Suprapubic skin (tissue), 4 donors: ENCODE results near the gene PLEKHF1. TPM values are rescaled to one million over a fixed set of nuclear protein-coding genes. Genes with fewer than 3 reads are reported as not detected.

Source experiments
- DNase-seq, 2 donors: peaks; one replicate each; pipeline ENCODE4 v3.0.0-alpha.2; 2019; ENCODE audit warnings: low spot score in 2 of 2
- H3K27ac ChIP-seq: fragments of 200-600 bp; sonication (generic); one replicate; pipeline ENCODE4 v1.5.1; 2019
- H3K27me3 ChIP-seq: fragments of 200-600 bp; sonication (generic); one replicate; pipeline ENCODE4 v1.5.1; 2019
- H3K36me3 ChIP-seq: fragments of 200-600 bp; sonication (generic); one replicate; pipeline ENCODE4 v1.5.1; 2019
- H3K4me1 ChIP-seq: fragments of 200-600 bp; sonication (generic); one replicate; pipeline ENCODE4 v1.5.1; 2019
- H3K4me3 ChIP-seq: fragments of 200-600 bp; sonication (generic); one replicate; pipeline ENCODE4 v1.5.1; 2019; ENCODE audit warnings: mild to moderate bottlenecking
- H3K9me3 ChIP-seq: fragments of 200-600 bp; sonication (generic); one replicate; pipeline ENCODE4 v1.5.1; 2019
- EP300 ChIP-seq: sonication (generic); formaldehyde crosslinking; IDR thresholded peaks from one replicate; pipeline ENCODE4 v1.6.1; 2017; ENCODE audit warnings: antibody characterized with exemption
- POLR2A ChIP-seq, 2 donors: fragments of 450-650 bp; IDR thresholded peaks; one replicate each; pipeline ENCODE4 v1.6.1; 2017; ENCODE audit warnings: antibody characterized with exemption in 2 of 2, mild to moderate bottlenecking in 2 of 2, moderate library complexity in 2 of 2
- POLR2AphosphoS5 ChIP-seq, 3 donors: sonication (generic); formaldehyde crosslinking; IDR thresholded peaks; one replicate each; pipeline ENCODE4 v1.6.1; 2017; ENCODE audit warnings: antibody characterized with exemption in 3 of 3
- WGBS: methylation state at CpG from one replicate; pipeline ENCODE4 v1.1.5; 2018; 5-methylcytosine and 5-hydroxymethylcytosine counted together
- total RNA-seq, 4 donors: library from RNA; depleted of rRNA; stranded (reverse); fragments of >200 nt; gene quantifications; one replicate each; pipeline ENCODE4 v1.1.0, GENCODE V29; 2016
- TF ChIP-seq, protein P1 (sequence below), 2 donors: fragments of 200-600 bp in 1 of 2; fragments of 450-650 bp in 1 of 2; sonication (generic) in 1 of 2; IDR thresholded peaks; one replicate each; pipeline ENCODE4 v1.5.1; 2016 to 2019; ENCODE audit warnings: antibody characterized with exemption in 2 of 2, mild to moderate bottlenecking in 1 of 2, moderate library complexity in 1 of 2

Gene PLEKHF1
- total RNA-seq, 4 donors from 2014 or later = 4.5 to 18.8 (median 9.7) TPM

DNA sequence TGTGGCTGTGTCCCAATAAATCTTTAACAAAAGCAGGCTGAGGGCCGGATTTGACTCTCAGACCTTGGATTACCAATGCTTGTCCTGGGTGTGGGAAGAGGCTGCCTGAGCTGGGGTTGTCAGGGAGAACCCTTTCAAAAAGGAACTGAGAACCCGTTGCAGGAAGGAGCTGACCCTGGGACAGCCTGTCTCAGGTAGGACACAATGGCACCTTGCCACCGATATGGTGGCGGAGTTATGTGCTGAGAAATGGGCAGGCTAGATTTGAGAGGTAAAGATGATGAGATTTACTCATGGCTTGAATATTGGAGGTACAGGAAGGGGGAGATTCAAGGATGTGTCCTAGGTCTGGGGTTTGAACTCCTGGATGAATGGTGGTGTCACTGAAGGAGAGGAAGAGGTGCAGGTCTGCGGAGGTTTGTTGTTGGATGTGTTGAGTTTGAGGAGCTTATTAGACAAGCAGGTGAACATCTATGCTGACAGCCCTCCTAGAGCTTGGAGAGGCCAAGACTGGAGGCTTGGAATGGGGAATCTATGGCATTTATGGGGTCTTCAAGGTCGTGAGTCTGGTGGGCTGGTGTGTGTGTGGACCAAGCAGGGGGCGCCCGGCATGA is 7.2 kb downstream of the PLEKHF1 start:
- no peak for DNase-seq

DNA sequence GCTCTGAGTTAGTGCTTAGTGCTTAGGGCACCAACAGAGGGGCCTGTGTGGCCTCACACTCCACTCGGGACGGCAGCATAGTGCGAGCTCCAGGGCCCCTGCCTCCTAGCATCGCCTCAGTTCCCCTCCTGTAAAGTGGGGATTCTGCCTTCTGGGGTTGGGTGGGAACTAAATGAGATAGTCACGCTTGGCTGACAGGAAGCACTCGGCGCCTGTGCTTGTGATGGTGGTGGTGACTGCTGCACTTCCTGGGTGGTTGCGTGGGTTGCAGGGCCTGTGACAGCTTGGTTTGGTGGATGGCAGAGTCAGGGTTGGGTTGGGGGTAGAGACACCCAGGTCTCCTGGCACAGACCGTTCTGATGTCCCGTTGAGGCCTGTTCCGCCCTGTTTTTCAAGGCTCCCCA is 7.7 kb downstream of the PLEKHF1 start:
- WGBS = 81% methylated on average over 7 of the region's 11 CpGs
- Histone ChIP-seq H3K9me3 (no peaks in the 10 kb centered on the region), H3K4me3 (no peak overlapping the region), H3K27ac (peak overlapping the region; percentile 3), H3K36me3 (peaks cover 24% of the 10 kb centered on the region), H3K27me3 (no peaks in the 10 kb centered on the region), H3K4me1 (peaks cover 74% of the 10 kb centered on the region)
- TF ChIP-seq EP300 = no peak
- no peak for TF ChIP-seq POLR2AphosphoS5 (IDR thresholded peaks at IDR 0.05)
- no peak for TF ChIP-seq POLR2A (IDR thresholded peaks at IDR 0.05)
- TF ChIP-seq, protein P1, sequence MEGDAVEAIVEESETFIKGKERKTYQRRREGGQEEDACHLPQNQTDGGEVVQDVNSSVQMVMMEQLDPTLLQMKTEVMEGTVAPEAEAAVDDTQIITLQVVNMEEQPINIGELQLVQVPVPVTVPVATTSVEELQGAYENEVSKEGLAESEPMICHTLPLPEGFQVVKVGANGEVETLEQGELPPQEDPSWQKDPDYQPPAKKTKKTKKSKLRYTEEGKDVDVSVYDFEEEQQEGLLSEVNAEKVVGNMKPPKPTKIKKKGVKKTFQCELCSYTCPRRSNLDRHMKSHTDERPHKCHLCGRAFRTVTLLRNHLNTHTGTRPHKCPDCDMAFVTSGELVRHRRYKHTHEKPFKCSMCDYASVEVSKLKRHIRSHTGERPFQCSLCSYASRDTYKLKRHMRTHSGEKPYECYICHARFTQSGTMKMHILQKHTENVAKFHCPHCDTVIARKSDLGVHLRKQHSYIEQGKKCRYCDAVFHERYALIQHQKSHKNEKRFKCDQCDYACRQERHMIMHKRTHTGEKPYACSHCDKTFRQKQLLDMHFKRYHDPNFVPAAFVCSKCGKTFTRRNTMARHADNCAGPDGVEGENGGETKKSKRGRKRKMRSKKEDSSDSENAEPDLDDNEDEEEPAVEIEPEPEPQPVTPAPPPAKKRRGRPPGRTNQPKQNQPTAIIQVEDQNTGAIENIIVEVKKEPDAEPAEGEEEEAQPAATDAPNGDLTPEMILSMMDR (IDR thresholded peaks at IDR 0.05) = no peak
- no peak for DNase-seq

More for the DNA sequence above, 7.2 kb downstream of the PLEKHF1 start:
- no peaks in the 10 kb centered on the region for H3K9me3 ChIP-seq
- peaks cover 74% of the 10 kb centered on the region for H3K4me1 ChIP-seq
- no peak overlapping the region for H3K4me3 ChIP-seq
- H3K27me3 ChIP-seq = no peaks in the 10 kb centered on the region
- 89% methylated on average over 8 of the region's 8 CpGs for WGBS
- no peak for TF ChIP-seq POLR2A (IDR thresholded peaks at IDR 0.05)
- no peak for TF ChIP-seq POLR2AphosphoS5 (IDR thresholded peaks at IDR 0.05)
- TF ChIP-seq, protein P1 (IDR thresholded peaks at IDR 0.05) = no peak
- TF ChIP-seq EP300 = no peak
- H3K36me3 ChIP-seq = peaks cover 24% of the 10 kb centered on the region
- H3K27ac ChIP-seq = peak overlapping the region; percentile 3

DNA sequence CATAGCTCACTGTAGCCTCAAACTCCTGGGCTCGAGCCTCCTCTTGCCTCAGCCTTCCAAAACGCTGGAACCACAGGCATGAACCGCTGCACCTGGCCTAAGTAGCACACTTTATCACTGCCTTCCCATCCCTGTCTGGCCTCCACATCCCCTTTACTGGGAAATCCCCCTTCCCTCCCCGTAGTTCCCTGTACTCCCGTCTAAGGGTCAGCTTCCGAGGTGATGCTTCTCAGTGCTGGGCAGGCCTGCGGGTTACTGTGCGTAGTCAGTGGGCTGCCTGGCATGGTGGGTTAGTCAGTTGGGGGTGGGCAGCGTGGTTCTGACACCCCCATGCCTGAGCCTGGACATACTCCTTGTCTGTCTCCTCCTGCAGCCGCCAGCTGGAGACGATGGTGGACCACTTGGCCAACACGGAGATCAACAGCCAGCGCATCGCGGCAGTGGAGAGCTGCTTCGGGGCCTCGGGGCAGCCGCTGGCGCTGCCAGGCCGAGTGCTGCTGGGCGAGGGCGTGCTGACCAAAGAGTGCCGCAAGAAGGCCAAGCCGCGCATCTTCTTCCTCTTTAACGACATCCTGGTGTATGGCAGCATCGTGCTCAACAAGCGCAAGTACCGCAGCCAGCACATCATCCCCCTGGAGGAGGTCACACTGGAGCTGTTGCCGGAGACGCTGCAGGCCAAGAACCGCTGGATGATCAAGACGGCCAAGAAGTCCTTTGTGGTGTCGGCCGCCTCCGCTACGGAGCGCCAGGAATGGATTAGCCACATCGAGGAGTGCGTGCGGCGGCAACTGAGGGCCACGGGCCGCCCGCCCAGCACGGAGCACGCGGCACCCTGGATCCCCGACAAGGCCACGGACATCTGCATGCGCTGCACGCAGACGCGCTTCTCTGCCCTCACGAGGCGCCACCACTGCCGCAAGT is 8.4 kb downstream of the PLEKHF1 start:
- Histone ChIP-seq H3K4me1 (peaks cover 74% of the 10 kb centered on the region), H3K27me3 (no peaks in the 10 kb centered on the region), H3K4me3 (no peak overlapping the region), H3K36me3 (peaks cover 24% of the 10 kb centered on the region), H3K9me3 (no peaks in the 10 kb centered on the region), H3K27ac (no peak overlapping the region)
- DNase-seq = no peak
- no peak for TF ChIP-seq POLR2AphosphoS5 (IDR thresholded peaks at IDR 0.05)
- no peak for TF ChIP-seq POLR2A (IDR thresholded peaks at IDR 0.05)
- 89% methylated on average over 39 of the region's 57 CpGs for WGBS

DNA sequence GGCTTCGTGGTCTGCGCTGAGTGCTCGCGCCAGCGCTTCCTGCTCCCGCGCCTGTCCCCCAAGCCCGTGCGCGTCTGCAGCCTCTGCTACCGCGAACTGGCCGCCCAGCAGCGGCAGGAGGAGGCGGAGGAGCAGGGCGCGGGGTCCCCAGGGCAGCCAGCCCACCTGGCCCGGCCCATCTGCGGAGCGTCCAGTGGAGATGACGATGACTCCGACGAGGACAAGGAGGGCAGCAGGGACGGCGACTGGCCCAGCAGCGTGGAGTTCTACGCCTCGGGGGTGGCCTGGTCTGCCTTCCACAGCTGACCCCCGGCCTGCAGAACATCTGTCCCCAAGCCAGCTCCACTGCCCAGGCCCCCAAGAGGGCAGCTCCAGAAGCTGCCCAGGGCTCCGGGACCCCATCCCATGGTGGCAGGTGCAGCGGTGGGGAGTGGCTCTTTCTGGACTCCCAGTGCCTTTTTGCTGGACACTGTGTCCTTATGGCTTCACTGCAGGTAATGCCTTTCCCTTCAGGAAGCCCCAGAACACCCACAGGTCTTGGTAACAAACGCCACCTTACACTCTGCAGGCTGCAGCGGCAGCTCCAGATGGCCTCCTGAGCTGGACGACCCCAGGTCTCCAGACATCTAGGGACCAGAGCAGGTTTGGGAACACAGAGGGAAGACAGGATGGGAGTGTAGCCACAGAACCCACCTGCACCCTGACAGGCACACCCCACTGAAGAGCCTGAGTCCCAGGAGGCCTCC is 9.3 kb downstream of the PLEKHF1 start:
- Histone ChIP-seq H3K27ac (no peak overlapping the region), H3K9me3 (no peaks in the 10 kb centered on the region), H3K4me1 (peaks cover 73% of the 10 kb centered on the region), H3K27me3 (no peaks in the 10 kb centered on the region), H3K36me3 (peaks cover 24% of the 10 kb centered on the region), H3K4me3 (no peak overlapping the region)
- peak in 1 of 2 donors; percentile 52 for DNase-seq
- TF ChIP-seq EP300 (no peak), POLR2AphosphoS5 (IDR thresholded peaks at IDR 0.05) (no peak), POLR2A (IDR thresholded peaks at IDR 0.05) (no peak)
- TF ChIP-seq, protein P1 (IDR thresholded peaks at IDR 0.05) = no peak
- WGBS = 97% methylated on average over 22 of the region's 34 CpGs

DNA sequence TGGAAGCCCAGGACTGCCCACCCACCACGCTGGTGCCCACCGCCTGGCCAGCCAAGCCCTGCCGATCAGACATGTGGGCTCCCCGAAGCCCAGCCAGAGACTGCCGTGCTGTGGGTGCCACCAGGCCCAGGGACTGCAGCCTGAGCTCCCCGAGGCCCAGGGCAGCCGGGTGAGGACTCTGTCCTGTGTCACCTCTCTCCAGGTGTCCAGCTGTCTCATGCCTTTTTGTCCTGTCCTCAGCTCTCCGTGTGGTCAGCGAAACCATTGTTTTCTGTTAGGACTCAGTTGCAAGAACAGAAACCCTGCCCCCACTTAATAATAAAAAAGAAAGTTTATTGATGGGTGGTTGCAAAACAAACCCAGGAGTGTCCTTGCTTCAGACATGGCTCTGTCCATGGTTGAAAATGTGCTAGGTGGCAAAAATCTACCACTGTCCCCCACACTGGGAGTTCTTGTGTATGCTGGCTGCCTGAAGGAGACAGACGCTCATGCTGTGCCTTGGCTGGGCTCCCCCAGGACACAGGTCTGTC is 9.9 kb downstream of the PLEKHF1 start:
- Histone ChIP-seq H3K36me3 (peaks cover 24% of the 10 kb centered on the region), H3K9me3 (no peaks in the 10 kb centered on the region), H3K27me3 (no peaks in the 10 kb centered on the region), H3K4me3 (no peak overlapping the region), H3K4me1 (peaks cover 75% of the 10 kb centered on the region), H3K27ac (peak overlapping the region; percentile 47)
- 96% methylated on average over 4 of the region's 10 CpGs for WGBS
- TF ChIP-seq EP300 = no peak
- TF ChIP-seq POLR2A (IDR thresholded peaks at IDR 0.05) = no peak
- TF ChIP-seq, protein P1 (IDR thresholded peaks at IDR 0.05) = no peak
- TF ChIP-seq POLR2AphosphoS5 (IDR thresholded peaks at IDR 0.05) = no peak
- no peak for DNase-seq
